ENCODE results near the gene FARP1.
"Not testable (repeated sequence)": the region's sequence is repeated elsewhere in the genome, so short reads cannot be mapped to it uniquely, and the experiment has no call there.

FARP1 gene

GRCh38 chr13:98401934-98402333 lies 259.0 kb downstream of the FARP1 start:
- DNase-seq (ENCODE audit: low spot score): no peak

GRCh38 chr13:98403076-98403475 lies 260.2 kb downstream of the FARP1 start:
- no peak for DNase-seq (ENCODE audit: low spot score)

GRCh38 chr13:98405107-98405571 lies 262.2 kb downstream of the FARP1 start:
- DNase-seq (ENCODE audit: low spot score): no peak

- DNase-seq (ENCODE audit: low spot score): no peak
These were observed 262.9 kb downstream of the FARP1 start for GRCh38 chr13:98405690-98406344.

GRCh38 chr13:98406427-98406826 lies 263.5 kb downstream of the FARP1 start:
- no peak for DNase-seq (ENCODE audit: low spot score)

- no peak for DNase-seq (ENCODE audit: low spot score)
These were observed 264.1 kb downstream of the FARP1 start for GRCh38 chr13:98406971-98407370.

GRCh38 chr13:98407575-98407974 lies 264.7 kb downstream of the FARP1 start:
- DNase-seq (ENCODE audit: low spot score): no peak

GRCh38 chr13:98409281-98409680 lies 266.4 kb downstream of the FARP1 start:
- no peak for DNase-seq (ENCODE audit: low spot score)

- DNase-seq (ENCODE audit: low spot score): no peak
These were observed 267.7 kb downstream of the FARP1 start for GRCh38 chr13:98410612-98411011.

GRCh38 chr13:98411013-98411412 lies 268.1 kb downstream of the FARP1 start:
- no peak for DNase-seq (ENCODE audit: low spot score)

- DNase-seq (ENCODE audit: low spot score): no peak
These were observed 268.8 kb downstream of the FARP1 start for GRCh38 chr13:98411617-98412265.

- not testable (repeated sequence) for DNase-seq (ENCODE audit: low spot score)
These were observed 270.4 kb downstream of the FARP1 start for GRCh38 chr13:98413278-98413677.

- DNase-seq (ENCODE audit: low spot score): no peak
These were observed 270.9 kb downstream of the FARP1 start for GRCh38 chr13:98413796-98414195.

GRCh38 chr13:98415326-98416070 lies 272.6 kb downstream of the FARP1 start:
- DNase-seq (ENCODE audit: low spot score): no peak

- no peak for DNase-seq (ENCODE audit: low spot score)
These were observed 273.5 kb downstream of the FARP1 start for GRCh38 chr13:98416408-98416807.

- no peak for DNase-seq (ENCODE audit: low spot score)
These were observed 277.1 kb downstream of the FARP1 start for GRCh38 chr13:98419786-98420553.

- DNase-seq (ENCODE audit: low spot score): no peak
These were observed 277.8 kb downstream of the FARP1 start for GRCh38 chr13:98420554-98421175.

GRCh38 chr13:98422046-98422445 lies 279.2 kb downstream of the FARP1 start:
- DNase-seq (ENCODE audit: low spot score): no peak

- no peak for DNase-seq (ENCODE audit: low spot score)
These were observed 280.5 kb downstream of the FARP1 start for GRCh38 chr13:98423417-98423816.

- no peak for DNase-seq (ENCODE audit: low spot score)
These were observed 284.6 kb downstream of the FARP1 start for GRCh38 chr13:98427331-98427995.

GRCh38 chr13:98428256-98428966 lies 285.5 kb downstream of the FARP1 start:
- no peak for DNase-seq (ENCODE audit: low spot score)
